Measurements from ENCODE around the gene FAM98C.

The FAM98C gene

GRCh38 chr19:38387550-38388348, 15.1 kb upstream of the FAM98C start, which contains the start of gene GGN:
TSS of gene GGN (minus strand) at chr19:38388034. CDS start at chr19:38387261, 773 bp downstream.
- peak; percentile 92 for DNase-seq (ENCODE audit: low spot score)
- no peak for TF ChIP-seq CTCF (IDR thresholded peaks at IDR 0.05; ENCODE audit: borderline replicate concordance, control extremely low read depth, extremely low read depth, insufficient read depth, missing control alignments)
- in situ Hi-C loops (cut with MboI; ENCODE audit: low sequenced_read_pairs, unreplicated experiment): no loop called here

- in situ Hi-C loops (cut with MboI; ENCODE audit: low sequenced_read_pairs, unreplicated experiment): no loop called here
- peak; percentile 42 for DNase-seq (ENCODE audit: low spot score)
- TF ChIP-seq CTCF (IDR thresholded peaks at IDR 0.05; ENCODE audit: borderline replicate concordance, control extremely low read depth, extremely low read depth, insufficient read depth, missing control alignments): no peak
Measured at GRCh38 chr19:38388349-38389100, 14.4 kb upstream of the FAM98C start, which contains the start of gene SPRED3. TSS of gene SPRED3 (plus strand) at chr19:38388697. CDS start at chr19:38390303, 1,606 bp downstream.

- in situ Hi-C loops (cut with MboI; ENCODE audit: low sequenced_read_pairs, unreplicated experiment): no loop called here
- peak; percentile 37 for DNase-seq (ENCODE audit: low spot score)
- TF ChIP-seq CTCF (IDR thresholded peaks at IDR 0.05; ENCODE audit: borderline replicate concordance, control extremely low read depth, extremely low read depth, insufficient read depth, missing control alignments): no peak
Measured at GRCh38 chr19:38389101-38389925, 13.6 kb upstream of the FAM98C start.

- in situ Hi-C loops (cut with MboI; ENCODE audit: low sequenced_read_pairs, unreplicated experiment): no loop called here
Measured at GRCh38 chr19:38389957-38390924, 12.7 kb upstream of the FAM98C start.

GRCh38 chr19:38391911-38392464, 10.9 kb upstream of the FAM98C start:
- DNase-seq (ENCODE audit: low spot score): no peak
- TF ChIP-seq CTCF (IDR thresholded peaks at IDR 0.05; ENCODE audit: borderline replicate concordance, control extremely low read depth, extremely low read depth, insufficient read depth, missing control alignments): no peak
- in situ Hi-C loops (cut with MboI; ENCODE audit: low sequenced_read_pairs, unreplicated experiment): no loop called here

More at GRCh38 chr19:38389957-38390924, 12.7 kb upstream of the FAM98C start:
- no peak for TF ChIP-seq CTCF (IDR thresholded peaks at IDR 0.05; ENCODE audit: borderline replicate concordance, control extremely low read depth, extremely low read depth, insufficient read depth, missing control alignments)
- no peak for DNase-seq (ENCODE audit: low spot score)
